Measurements from ENCODE around the gene MYPN.

DNA sequence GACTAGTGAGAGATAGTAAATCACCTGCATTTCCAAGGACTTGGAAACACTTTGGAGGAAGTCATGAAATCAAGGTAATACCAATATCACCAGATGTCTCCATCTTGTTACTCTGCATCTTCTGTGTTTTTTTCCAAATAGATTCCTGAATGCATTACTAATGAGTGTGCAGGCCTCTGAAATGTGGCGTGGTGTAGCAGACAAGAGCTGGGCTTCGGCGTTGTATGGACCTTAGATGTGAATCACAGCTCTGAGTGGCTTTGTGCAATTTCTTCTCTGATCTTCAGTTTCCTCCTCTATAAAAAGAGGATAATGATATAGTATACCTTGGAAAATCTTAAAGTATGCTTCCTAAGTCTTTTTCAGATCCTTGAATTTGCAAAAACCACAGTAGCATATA lies 9.6 kb upstream of the MYPN start:
- TF ChIP-seq FOSL2 (IDR thresholded peaks at IDR 0.05) (no peak), FOSL2 (CRISPR knock-in tag; IDR thresholded peaks at IDR 0.05) (0 out of 2 replicates have a peak, but pooled peaks have one; percentile 22)
- TF ChIP-seq, protein P1, sequence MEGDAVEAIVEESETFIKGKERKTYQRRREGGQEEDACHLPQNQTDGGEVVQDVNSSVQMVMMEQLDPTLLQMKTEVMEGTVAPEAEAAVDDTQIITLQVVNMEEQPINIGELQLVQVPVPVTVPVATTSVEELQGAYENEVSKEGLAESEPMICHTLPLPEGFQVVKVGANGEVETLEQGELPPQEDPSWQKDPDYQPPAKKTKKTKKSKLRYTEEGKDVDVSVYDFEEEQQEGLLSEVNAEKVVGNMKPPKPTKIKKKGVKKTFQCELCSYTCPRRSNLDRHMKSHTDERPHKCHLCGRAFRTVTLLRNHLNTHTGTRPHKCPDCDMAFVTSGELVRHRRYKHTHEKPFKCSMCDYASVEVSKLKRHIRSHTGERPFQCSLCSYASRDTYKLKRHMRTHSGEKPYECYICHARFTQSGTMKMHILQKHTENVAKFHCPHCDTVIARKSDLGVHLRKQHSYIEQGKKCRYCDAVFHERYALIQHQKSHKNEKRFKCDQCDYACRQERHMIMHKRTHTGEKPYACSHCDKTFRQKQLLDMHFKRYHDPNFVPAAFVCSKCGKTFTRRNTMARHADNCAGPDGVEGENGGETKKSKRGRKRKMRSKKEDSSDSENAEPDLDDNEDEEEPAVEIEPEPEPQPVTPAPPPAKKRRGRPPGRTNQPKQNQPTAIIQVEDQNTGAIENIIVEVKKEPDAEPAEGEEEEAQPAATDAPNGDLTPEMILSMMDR (IDR thresholded peaks at IDR 0.05): no peak
